HEK293 (cell line): ENCODE measurements around the gene GPR146.

Experiments
- CTCF ChIP-seq: fragments of 450-650 bp; formaldehyde crosslinking; IDR thresholded peaks from 2 replicates; pipeline ENCODE4 v1.5.1; 2016; ENCODE audit warnings: missing biosample characterization, missing genetic modification characterization
- FEZF1 ChIP-seq: fragments of 450-650 bp; formaldehyde crosslinking; IDR thresholded peaks from 2 replicates; pipeline ENCODE4 v1.5.1; 2016; ENCODE audit warnings: missing biosample characterization, missing genetic modification characterization
- KLF9 ChIP-seq: fragments of 450-650 bp; formaldehyde crosslinking; IDR thresholded peaks from 2 replicates; pipeline ENCODE4 v1.5.1; 2016; ENCODE audit warnings: missing biosample characterization, missing genetic modification characterization, low read depth
- PRDM4 ChIP-seq: fragments of 450-650 bp; formaldehyde crosslinking; IDR thresholded peaks from 2 replicates; pipeline ENCODE4 v1.5.1; 2017; ENCODE audit warnings: missing biosample characterization, missing genetic modification characterization
- SCRT2 ChIP-seq: fragments of 450-650 bp; formaldehyde crosslinking; IDR thresholded peaks from 2 replicates; pipeline ENCODE4 v1.5.1; 2016; ENCODE audit warnings: missing biosample characterization, missing genetic modification characterization
- SP2 ChIP-seq: fragments of 450-650 bp; formaldehyde crosslinking; IDR thresholded peaks from 2 replicates; pipeline ENCODE4 v1.5.1; 2016; ENCODE audit warnings: missing biosample characterization, missing genetic modification characterization
- ZNF362 ChIP-seq: fragments of 450-650 bp; formaldehyde crosslinking; IDR thresholded peaks from 2 replicates; pipeline ENCODE4 v1.5.1; 2016; ENCODE audit warnings: missing biosample characterization, missing genetic modification characterization
- ZNF521 ChIP-seq: fragments of 450-650 bp; formaldehyde crosslinking; IDR thresholded peaks from 2 replicates; pipeline ENCODE4 v1.5.1; 2017; ENCODE audit warnings: missing biosample characterization, mild to moderate bottlenecking, missing genetic modification characterization
- ZNF558 ChIP-seq: fragments of 450-650 bp; formaldehyde crosslinking; IDR thresholded peaks from 2 replicates; pipeline ENCODE4 v1.5.1; 2016; ENCODE audit warnings: missing biosample characterization, missing genetic modification characterization
- ZNF560 ChIP-seq: fragments of 450-650 bp; formaldehyde crosslinking; IDR thresholded peaks from 2 replicates; pipeline ENCODE4 v1.5.1; 2017; ENCODE audit warnings: missing biosample characterization, missing genetic modification characterization, borderline replicate concordance
- ZSCAN30 ChIP-seq: fragments of 450-650 bp; IDR thresholded peaks from 2 replicates; pipeline ENCODE4 v1.5.1; 2018; ENCODE audit warnings: missing biosample characterization, mild to moderate bottlenecking, missing genetic modification characterization, moderate library complexity

GRCh38 chr7:1025743-1026581 is 18.4 kb upstream of the GPR146 start:
- TF ChIP-seq SP2 (tag by site-specific recombination) (no peak), ZSCAN30 (tag by site-specific recombination) (no peak), CTCF (no peak), PRDM4 (tag by site-specific recombination) (no peak), SCRT2 (tag by site-specific recombination) (0 out of 2 replicates have a peak, but pooled peaks have one; percentile 13), KLF9 (tag by site-specific recombination) (no peak), ZNF521 (tag by site-specific recombination) (no peak), ZNF560 (tag by site-specific recombination) (no peak), ZNF558 (no peak), FEZF1 (no peak), ZNF362 (no peak)
